CD4-positive, alpha-beta memory T cell (primary cell): ENCODE results near the gene APPBP2. TPM values are rescaled to one million over a fixed set of nuclear protein-coding genes. Genes with fewer than 3 reads are reported as not detected.
A peak's percentile ranks its signal among the peaks of the same experiment; 100 is the strongest.

ENCODE experiments used
- CTCF ChIA-PET: fragments of 350-600 bp; sonication (Branson Sonifier 250); formaldehyde crosslinking; loops from one replicate; lab custom pipeline; 2021; ENCODE audit warnings: inconsistent platforms; ENCODE audit not compliant: partially characterized antibody; lab: Charles Lee
- POLR2A ChIA-PET: fragments of 350-600 bp; sonication (Branson Sonifier 250); formaldehyde crosslinking; loops from one replicate; lab custom pipeline; 2021; ENCODE audit not compliant: partially characterized antibody; lab: Charles Lee
- DNase-seq, 5 donors: peaks; one replicate each; pipeline versions ENCODE4 v3.0.0 to v3.0.0-alpha.2; 2020 to 2022; ENCODE audit warnings: mixed read lengths in 1 of 5
- H3K27ac ChIP-seq: one replicate; pipeline ENCODE4 v1.7.0; 2013; ENCODE audit warnings: low read depth, low read length
- H3K27me3 ChIP-seq: 2 replicates; pipeline ENCODE4 v1.7.0; 2013; ENCODE audit warnings: mild to moderate bottlenecking, low read length, moderate library complexity; ENCODE audit not compliant: insufficient read depth
- H3K36me3 ChIP-seq: 2 replicates; pipeline ENCODE4 v1.7.0; 2013; ENCODE audit warnings: mild to moderate bottlenecking, low read length, moderate library complexity; ENCODE audit not compliant: insufficient read depth
- H3K4me1 ChIP-seq: 2 replicates; pipeline ENCODE4 v1.7.0; 2013; ENCODE audit warnings: mild to moderate bottlenecking, low read length, moderate library complexity; ENCODE audit not compliant: insufficient read depth
- H3K4me3 ChIP-seq, 2 donors: one replicate each; pipeline ENCODE4 v1.7.0; 2013; ENCODE audit warnings: low read length in 2 of 2, mild to moderate bottlenecking in 1 of 2
- H3K9me3 ChIP-seq, 2 donors: one replicate each; pipeline ENCODE4 v1.7.0; 2013; ENCODE audit warnings: low read length in 2 of 2, control low read depth in 1 of 2; ENCODE audit not compliant: control insufficient read depth in 1 of 2
- H3K27ac Mint-ChIP-seq, 7 donors: one replicate each; pipeline ENCODE4 v1.8.0; 2020 to 2021; ENCODE audit warnings: mixed read lengths in 7 of 7, mild to moderate bottlenecking in 6 of 7, inconsistent platforms in 3 of 7, moderate library complexity in 3 of 7
- H3K27me3 Mint-ChIP-seq, 2 donors: one replicate each; pipeline ENCODE4 v1.8.0; 2020 to 2021; ENCODE audit warnings: mixed read lengths in 2 of 2
- H3K36me3 Mint-ChIP-seq, 2 donors: one replicate each; pipeline ENCODE4 v1.8.0; 2020 to 2021; ENCODE audit warnings: mixed read lengths in 2 of 2, inconsistent platforms in 1 of 2, mild to moderate bottlenecking in 1 of 2
- H3K4me1 Mint-ChIP-seq, 4 donors: one replicate each; pipeline ENCODE4 v1.8.0; 2020 to 2021; ENCODE audit warnings: mixed read lengths in 4 of 4, mild to moderate bottlenecking in 1 of 4
- H3K4me3 Mint-ChIP-seq, 8 donors: one replicate each; pipeline ENCODE4 v1.8.0; 2020 to 2021; ENCODE audit warnings: mixed read lengths in 8 of 8, mild to moderate bottlenecking in 7 of 8, moderate library complexity in 6 of 8, inconsistent platforms in 3 of 8
- H3K9me3 Mint-ChIP-seq, 8 donors: one replicate each; pipeline ENCODE4 v1.8.0; 2020 to 2021; ENCODE audit warnings: mixed read lengths in 8 of 8, mild to moderate bottlenecking in 5 of 8, inconsistent platforms in 3 of 8, moderate library complexity in 1 of 8
- intact Hi-C: fragments of 100-400 bp; cut with micrococcal nuclease; formaldehyde crosslinking; loops from one replicate; pipeline ENCODE4 v1.15.1; 2023
- polyA plus RNA-seq, 2 donors: library from polyadenylated mRNA; unstranded; fragments of 300-500 nt; fragmentation: Illumina TruSeq; gene quantifications; one replicate each; pipeline ENCODE4 v1.2.3, GENCODE V29; 2021
- total RNA-seq, 2 experiments: library from RNA; stranded (reverse); gene quantifications; one replicate each; pipeline ENCODE4 v1.2.3, GENCODE V29; 2021

APPBP2 gene
- total and polyA plus RNA-seq, 4 experiments from 2014 or later, result 23.9 to 50.8 (median 40.0) TPM

GRCh38 chr17:60534010-60534555, 8.0 kb upstream of the APPBP2 start:
- H3K36me3 Mint-ChIP-seq, result no peaks in the 10 kb centered on the region
- ChIA-PET CTCF (no interaction called here), POLR2A (no interaction called here)
- no peak for DNase-seq
- Histone ChIP-seq H3K4me1 (no peaks in the 10 kb centered on the region), H3K36me3 (no peaks in the 10 kb centered on the region), H3K9me3 (no peaks in the 10 kb centered on the region), H3K27ac (no peak overlapping the region), H3K27me3 (no peaks in the 10 kb centered on the region), H3K4me3 (no peak overlapping the region)
- peaks cover 0 to 5% (median 1%) of the 10 kb centered on the region in 4 donors for H3K4me1 Mint-ChIP-seq
- H3K9me3 Mint-ChIP-seq, result no peaks in the 10 kb centered on the region
- no peak overlapping the region for H3K4me3 Mint-ChIP-seq
- intact Hi-C loops, result no loop called here
- H3K27me3 Mint-ChIP-seq, result peaks cover 0 to 8% of the 10 kb centered on the region in 2 donors
- no peak overlapping the region for H3K27ac Mint-ChIP-seq

GRCh38 chr17:60529806-60530205, 3.8 kb upstream of the APPBP2 start:
- Mint-ChIP-seq H3K9me3 (no peaks in the 10 kb centered on the region), H3K27me3 (peaks cover 0 to 6% of the 10 kb centered on the region in 2 donors), H3K4me3 (no peak overlapping the region), H3K27ac (no peak overlapping the region), H3K36me3 (peaks cover 0 to 16% of the 10 kb centered on the region in 2 donors), H3K4me1 (peaks cover 8 to 27% (median 15%) of the 10 kb centered on the region in 4 donors)
- intact Hi-C loops, result no loop called here
- no peak for DNase-seq
- CTCF ChIA-PET, result no interaction called here
- POLR2A ChIA-PET, result no interaction called here
- peaks cover 9% of the 10 kb centered on the region for H3K4me1 ChIP-seq
- H3K9me3 ChIP-seq, result no peaks in the 10 kb centered on the region
- no peaks in the 10 kb centered on the region for H3K36me3 ChIP-seq
- no peak overlapping the region for H3K27ac ChIP-seq
- no peaks in the 10 kb centered on the region for H3K27me3 ChIP-seq
- H3K4me3 ChIP-seq, result no peak overlapping the region

GRCh38 chr17:60528828-60529227, 2.8 kb upstream of the APPBP2 start:
- CTCF ChIA-PET, result no interaction called here
- H3K9me3 Mint-ChIP-seq, result no peaks in the 10 kb centered on the region
- peak overlapping the region in 1 of 8 donors; percentile 48 for H3K4me3 Mint-ChIP-seq
- H3K27me3 ChIP-seq, result no peaks in the 10 kb centered on the region
- no peak overlapping the region for H3K27ac ChIP-seq
- no peaks in the 10 kb centered on the region for H3K36me3 ChIP-seq
- intact Hi-C loops, result no loop called here
- H3K4me1 Mint-ChIP-seq, result peaks cover 15 to 36% (median 25%) of the 10 kb centered on the region in 4 donors
- POLR2A ChIA-PET, result no interaction called here
- DNase-seq, result no peak
- peaks cover 0 to 19% of the 10 kb centered on the region in 2 donors for H3K36me3 Mint-ChIP-seq
- peaks cover 0 to 4% of the 10 kb centered on the region in 2 donors for H3K27me3 Mint-ChIP-seq
- peaks cover 19% of the 10 kb centered on the region for H3K4me1 ChIP-seq
- H3K27ac Mint-ChIP-seq, result no peak overlapping the region
- no peaks in the 10 kb centered on the region for H3K9me3 ChIP-seq
- H3K4me3 ChIP-seq, result no peak overlapping the region

GRCh38 chr17:60527701-60528100, 1.7 kb upstream of the APPBP2 start:
- Mint-ChIP-seq H3K27me3 (peaks cover 0 to 4% of the 10 kb centered on the region in 2 donors), H3K36me3 (peaks cover 0 to 20% of the 10 kb centered on the region in 2 donors), H3K4me1 (peaks cover 20 to 44% (median 32%) of the 10 kb centered on the region in 4 donors), H3K4me3 (peak overlapping the region in 7 of 8 donors; percentile 21 to 99 (median 47)), H3K27ac (peak overlapping the region in 3 of 7 donors; percentile 22 to 24 (median 22)), H3K9me3 (no peaks in the 10 kb centered on the region)
- intact Hi-C loops, result no loop called here
- H3K36me3 ChIP-seq, result no peaks in the 10 kb centered on the region
- H3K27me3 ChIP-seq, result no peaks in the 10 kb centered on the region
- no peak for DNase-seq
- H3K9me3 ChIP-seq, result no peaks in the 10 kb centered on the region
- no peak overlapping the region for H3K27ac ChIP-seq
- H3K4me3 ChIP-seq, result no peak overlapping the region
- ChIA-PET CTCF (no interaction called here), POLR2A (no interaction called here)
- H3K4me1 ChIP-seq, result peaks cover 28% of the 10 kb centered on the region

- Histone ChIP-seq H3K4me1 (peaks cover 34% of the 10 kb centered on the region), H3K36me3 (no peaks in the 10 kb centered on the region), H3K27ac (peak overlapping the region; percentile 98), H3K27me3 (no peaks in the 10 kb centered on the region), H3K9me3 (no peaks in the 10 kb centered on the region), H3K4me3 (peak overlapping the region; percentile 93 to 96)
- Mint-ChIP-seq H3K4me1 (peaks cover 27 to 54% (median 42%) of the 10 kb centered on the region in 4 donors), H3K4me3 (peak overlapping the region; percentile 97 to 100 (median 99)), H3K9me3 (no peaks in the 10 kb centered on the region), H3K27ac (peak overlapping the region; percentile 96 to 99 (median 99)), H3K27me3 (peaks cover 0 to 4% of the 10 kb centered on the region in 2 donors), H3K36me3 (peaks cover 0 to 20% of the 10 kb centered on the region in 2 donors)
- intact Hi-C loops, result loop anchor here (1.0 kb wide), 2 partner anchors 74 to 134 kb away; partner anchors contain the start of genes PPM1D and USP32
- POLR2A ChIA-PET, result interaction anchor here (1.0 to 1.2 kb wide), 2 partner anchors 75 to 562 kb away, joined by 3 to 4 read pairs; partner anchors contain the start of gene RNFT1
- CTCF ChIA-PET, result interaction anchor here (1.0 kb wide), 1 partner anchor 9 kb away, joined by 5 read pairs; no protein-coding TSS in a partner anchor
- DNase-seq, result no peak
Observed at GRCh38 chr17:60526726-60527125, 684 bp upstream of the APPBP2 start.

- CTCF ChIA-PET, result no interaction called here
Observed at GRCh38 chr17:60525328-60525684, 736 bp downstream of the APPBP2 start.

More at GRCh38 chr17:60525328-60525684, 736 bp downstream of the APPBP2 start:
- Histone ChIP-seq H3K27ac (peak overlapping the region; percentile 98), H3K27me3 (no peaks in the 10 kb centered on the region), H3K36me3 (no peaks in the 10 kb centered on the region), H3K4me1 (peaks cover 34% of the 10 kb centered on the region), H3K9me3 (no peaks in the 10 kb centered on the region), H3K4me3 (peak overlapping the region; percentile 93 to 96)
- H3K4me1 Mint-ChIP-seq, result peaks cover 34 to 64% (median 49%) of the 10 kb centered on the region in 4 donors
- POLR2A ChIA-PET, result interaction anchor here (0.9 kb wide), 1 partner anchor 152 kb away, joined by 5 read pairs; the partner anchor contains the start of gene BCAS3
- intact Hi-C loops, result loop anchor here (1.0 to 2.0 kb wide), 2 partner anchors 43 to 152 kb away; partner anchors contain the start of gene BCAS3
- peaks cover 5 to 27% of the 10 kb centered on the region in 2 donors for H3K36me3 Mint-ChIP-seq
- peak overlapping the region; percentile 96 to 99 (median 99) for H3K27ac Mint-ChIP-seq
- H3K9me3 Mint-ChIP-seq, result no peaks in the 10 kb centered on the region
- H3K4me3 Mint-ChIP-seq, result peak overlapping the region; percentile 97 to 100 (median 99)
- DNase-seq, result no peak
- H3K27me3 Mint-ChIP-seq, result no peaks in the 10 kb centered on the region
